Right ventricle myocardium inferior (tissue), 1 donor: Measurements from ENCODE around the gene TSPAN31. TPM values are rescaled to one million over a fixed set of nuclear protein-coding genes. Genes with fewer than 3 reads are reported as not detected.

Experiments
- ATAC-seq: fragments of 200-7000 bp; cut with Tn5 transposase; one replicate; pipeline ENCODE4 v1.9.1; 2020; ENCODE audit warnings: mild to moderate bottlenecking, moderate library complexity
- DNase-seq: peaks from one replicate; pipeline ENCODE4 v3.0.0; 2021; ENCODE audit errors: missing footprints
- intact Hi-C: fragments of 100-400 bp; cut with DNase I; formaldehyde crosslinking; loops from one replicate; pipeline ENCODE4 v1.11.0; 2022
- total RNA-seq: library from RNA; stranded (reverse); fragmentation: NEBNext Ultra II Directional; extraction: Animal tissue kit (Norgen Biotek cat#: 25700); gene quantifications from one replicate; pipeline ENCODE4 v1.2.1, GENCODE V29; 2021
- donor health status: DM: no; HTN: yes; CAD: no; lungs with severe emphysema.

Gene TSPAN31
- total RNA-seq, 1 donor from 2014 or later: 27.9 TPM

GRCh38 chr12:57732726-57733593 lies 11.9 kb upstream of the TSPAN31 start:
- intact Hi-C loops: no loop called here
- no peak for ATAC-seq
- DNase-seq: no peak

- DNase-seq (no peak), ATAC-seq (no peak)
- intact Hi-C loops: no loop called here
Measured at GRCh38 chr12:57733928-57734327, 10.9 kb upstream of the TSPAN31 start.

GRCh38 chr12:57734591-57734990 lies 10.2 kb upstream of the TSPAN31 start:
- intact Hi-C loops: no loop called here
- no peak for ATAC-seq
- no peak for DNase-seq

GRCh38 chr12:57735198-57735855 lies 9.5 kb upstream of the TSPAN31 start:
- DNase-seq: no peak
- intact Hi-C loops: no loop called here
- no peak for ATAC-seq

- intact Hi-C loops: no loop called here
- DNase-seq (no peak), ATAC-seq (peak; percentile 24)
Measured at GRCh38 chr12:57735952-57736740, 8.7 kb upstream of the TSPAN31 start.

- intact Hi-C loops: no loop called here
- no peak for DNase-seq
Measured at GRCh38 chr12:57736741-57737466, 7.9 kb upstream of the TSPAN31 start.

GRCh38 chr12:57737467-57738460 lies 7.1 kb upstream of the TSPAN31 start:
- intact Hi-C loops: no loop called here
- DNase-seq (no peak), ATAC-seq (no peak)

More at GRCh38 chr12:57736741-57737466, 7.9 kb upstream of the TSPAN31 start:
- no peak for ATAC-seq

GRCh38 chr12:57738661-57739237 lies 6.1 kb upstream of the TSPAN31 start, which contains the start of gene AGAP2:
AGAP2 (minus strand) TSS chr12:57738742; CDS start chr12:57738246, 496 bp downstream.
- DNase-seq (no peak), ATAC-seq (no peak)
- intact Hi-C loops: no loop called here

- DNase-seq (no peak), ATAC-seq (no peak)
- intact Hi-C loops: no loop called here
Measured at GRCh38 chr12:57739387-57739786, 5.5 kb upstream of the TSPAN31 start.

GRCh38 chr12:57739914-57740538 lies 4.8 kb upstream of the TSPAN31 start:
- intact Hi-C loops: no loop called here
- DNase-seq: no peak
- no peak for ATAC-seq

- ATAC-seq (no peak), DNase-seq (no peak)
- intact Hi-C loops: no loop called here
Measured at GRCh38 chr12:57740656-57741412, 4.0 kb upstream of the TSPAN31 start.

GRCh38 chr12:57741413-57741789 lies 3.4 kb upstream of the TSPAN31 start:
- intact Hi-C loops: no loop called here
- no peak for ATAC-seq

GRCh38 chr12:57741844-57742738 lies 2.7 kb upstream of the TSPAN31 start:
- intact Hi-C loops: no loop called here
- no peak for DNase-seq
- no peak for ATAC-seq

More at GRCh38 chr12:57741413-57741789, 3.4 kb upstream of the TSPAN31 start:
- no peak for DNase-seq

- ATAC-seq (no peak), DNase-seq (no peak)
- intact Hi-C loops: no loop called here
Measured at GRCh38 chr12:57743769-57744168, 1.1 kb upstream of the TSPAN31 start.

GRCh38 chr12:57744194-57744776 lies 554 bp upstream of the TSPAN31 start:
- ATAC-seq (peak; percentile 62), DNase-seq (peak; percentile 83)
- intact Hi-C loops: no loop called here
